Measurements from ENCODE around the gene AP5Z1. TPM values are rescaled to one million over a fixed set of nuclear protein-coding genes. Genes with fewer than 3 reads are reported as not detected.

Gene AP5Z1
- total RNA-seq, 1 donor from 2014 or later = 111 TPM

DNA sequence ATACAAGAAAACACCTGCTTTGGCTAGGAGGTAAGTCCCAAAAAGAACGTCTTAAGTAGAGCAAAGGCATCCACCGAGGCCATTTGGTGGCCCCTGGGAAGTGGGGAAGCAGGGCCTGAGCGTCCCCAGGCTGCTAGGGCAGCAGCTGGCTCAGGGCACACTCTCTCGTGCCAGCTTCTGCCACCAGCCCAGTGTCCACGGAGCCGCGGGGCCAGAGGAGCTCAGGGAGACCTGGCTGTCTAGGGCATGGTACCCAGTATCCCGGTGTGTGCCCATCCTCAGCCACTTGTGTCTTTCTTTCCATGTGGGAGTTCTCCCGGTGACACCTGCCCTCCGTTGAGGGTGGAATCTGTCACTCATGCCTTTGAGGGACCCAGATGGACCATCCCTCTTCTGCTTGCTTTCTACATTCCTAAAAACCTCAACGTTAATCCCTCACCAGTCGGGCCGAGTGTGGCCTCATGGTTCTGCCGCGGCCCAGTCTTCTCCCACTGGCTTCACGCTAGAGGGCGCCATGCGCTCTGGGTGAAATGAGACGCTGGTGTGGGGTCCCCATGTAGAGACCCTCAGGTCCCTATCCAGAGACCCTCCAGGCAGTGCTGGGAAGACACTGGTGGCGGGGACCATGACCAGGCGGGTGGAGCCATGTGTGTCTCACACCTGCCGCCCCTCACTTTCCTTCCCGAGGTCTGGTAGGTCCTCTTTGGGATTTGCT lies 9.5 kb upstream of the AP5Z1 start:
- Mint-ChIP-seq H3K27ac (no peak overlapping the region), H3K4me1 (no peaks in the 10 kb centered on the region), H3K9me3 (no peaks in the 10 kb centered on the region), H3K36me3 (ENCODE audit: low read depth) (peaks cover 48% of the 10 kb centered on the region), H3K4me3 (no peak overlapping the region), H3K27me3 (no peaks in the 10 kb centered on the region)
- intact Hi-C loops (cut with micrococcal nuclease) = no loop called here
- POLR2A ChIA-PET = interaction anchor here (1.3 kb wide), 1 partner anchor 9 kb away, joined by 7 read pairs; the partner anchor contains the start of gene AP5Z1
- CTCF ChIA-PET = no interaction called here
- ATAC-seq (ENCODE audit: low read depth) (no peak), DNase-seq (no peak)
- TF ChIP-seq, protein P1, sequence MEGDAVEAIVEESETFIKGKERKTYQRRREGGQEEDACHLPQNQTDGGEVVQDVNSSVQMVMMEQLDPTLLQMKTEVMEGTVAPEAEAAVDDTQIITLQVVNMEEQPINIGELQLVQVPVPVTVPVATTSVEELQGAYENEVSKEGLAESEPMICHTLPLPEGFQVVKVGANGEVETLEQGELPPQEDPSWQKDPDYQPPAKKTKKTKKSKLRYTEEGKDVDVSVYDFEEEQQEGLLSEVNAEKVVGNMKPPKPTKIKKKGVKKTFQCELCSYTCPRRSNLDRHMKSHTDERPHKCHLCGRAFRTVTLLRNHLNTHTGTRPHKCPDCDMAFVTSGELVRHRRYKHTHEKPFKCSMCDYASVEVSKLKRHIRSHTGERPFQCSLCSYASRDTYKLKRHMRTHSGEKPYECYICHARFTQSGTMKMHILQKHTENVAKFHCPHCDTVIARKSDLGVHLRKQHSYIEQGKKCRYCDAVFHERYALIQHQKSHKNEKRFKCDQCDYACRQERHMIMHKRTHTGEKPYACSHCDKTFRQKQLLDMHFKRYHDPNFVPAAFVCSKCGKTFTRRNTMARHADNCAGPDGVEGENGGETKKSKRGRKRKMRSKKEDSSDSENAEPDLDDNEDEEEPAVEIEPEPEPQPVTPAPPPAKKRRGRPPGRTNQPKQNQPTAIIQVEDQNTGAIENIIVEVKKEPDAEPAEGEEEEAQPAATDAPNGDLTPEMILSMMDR (IDR thresholded peaks at IDR 0.05) = no peak

DNA sequence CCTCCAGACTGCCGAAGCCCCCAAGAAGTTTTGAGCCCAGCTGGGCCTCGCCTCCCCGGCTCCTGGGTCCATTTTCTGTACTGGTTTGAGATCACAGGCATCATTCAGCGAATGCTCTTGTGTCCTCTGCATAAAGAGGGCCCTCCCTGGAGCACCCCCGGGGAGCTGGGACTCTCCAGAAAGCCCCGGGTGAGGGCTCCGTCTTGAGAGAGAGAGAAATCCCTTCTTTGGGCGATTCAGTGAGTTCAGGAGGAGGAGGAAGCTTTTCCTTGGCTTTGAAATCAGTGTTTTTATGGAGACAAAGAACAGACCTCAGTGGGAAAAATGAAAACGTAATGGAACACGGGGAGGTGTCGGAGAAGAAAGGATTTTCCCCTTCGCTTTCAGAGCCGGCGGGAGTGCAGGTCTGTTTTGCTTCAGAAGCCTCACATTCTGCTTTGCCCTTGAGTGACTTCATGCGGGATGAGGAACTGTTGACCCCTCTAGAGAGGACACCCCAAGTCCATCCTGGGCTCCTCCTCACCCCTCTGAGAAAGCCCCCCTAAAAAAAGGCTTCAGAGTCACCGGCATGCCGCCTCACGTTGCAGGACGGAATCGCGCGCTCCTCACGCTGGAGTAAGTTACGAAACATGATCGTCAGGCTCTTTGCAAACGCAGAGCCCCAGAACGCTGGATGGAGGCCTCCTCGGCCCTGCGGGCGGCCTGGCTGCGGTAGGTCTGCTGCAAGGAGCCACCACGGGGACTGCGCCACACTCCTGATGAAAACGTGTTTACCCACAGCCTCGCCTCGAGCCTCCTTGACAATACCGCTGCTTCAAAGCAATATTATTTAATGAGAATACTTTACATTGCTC lies 8.5 kb upstream of the AP5Z1 start:
- POLR2A ChIA-PET = interaction anchor here (1.3 kb wide), 1 partner anchor 8 kb away, joined by 7 read pairs; the partner anchor contains the start of gene AP5Z1
- intact Hi-C loops (cut with micrococcal nuclease) = no loop called here
- H3K36me3 Mint-ChIP-seq (ENCODE audit: low read depth) = peaks cover 39% of the 10 kb centered on the region
- no peak overlapping the region for H3K27ac Mint-ChIP-seq
- H3K4me3 Mint-ChIP-seq = no peak overlapping the region
- CTCF ChIA-PET = interaction anchor here (1.4 kb wide), 1 partner anchor 15 kb away, joined by 3 read pairs; no protein-coding TSS in a partner anchor
- H3K27me3 Mint-ChIP-seq = no peaks in the 10 kb centered on the region
- no peaks in the 10 kb centered on the region for H3K4me1 Mint-ChIP-seq
- TF ChIP-seq, protein P1 (IDR thresholded peaks at IDR 0.05) = no peak
- H3K9me3 Mint-ChIP-seq = no peaks in the 10 kb centered on the region
- DNase-seq = no peak
- ATAC-seq (ENCODE audit: low read depth) = no peak

DNA sequence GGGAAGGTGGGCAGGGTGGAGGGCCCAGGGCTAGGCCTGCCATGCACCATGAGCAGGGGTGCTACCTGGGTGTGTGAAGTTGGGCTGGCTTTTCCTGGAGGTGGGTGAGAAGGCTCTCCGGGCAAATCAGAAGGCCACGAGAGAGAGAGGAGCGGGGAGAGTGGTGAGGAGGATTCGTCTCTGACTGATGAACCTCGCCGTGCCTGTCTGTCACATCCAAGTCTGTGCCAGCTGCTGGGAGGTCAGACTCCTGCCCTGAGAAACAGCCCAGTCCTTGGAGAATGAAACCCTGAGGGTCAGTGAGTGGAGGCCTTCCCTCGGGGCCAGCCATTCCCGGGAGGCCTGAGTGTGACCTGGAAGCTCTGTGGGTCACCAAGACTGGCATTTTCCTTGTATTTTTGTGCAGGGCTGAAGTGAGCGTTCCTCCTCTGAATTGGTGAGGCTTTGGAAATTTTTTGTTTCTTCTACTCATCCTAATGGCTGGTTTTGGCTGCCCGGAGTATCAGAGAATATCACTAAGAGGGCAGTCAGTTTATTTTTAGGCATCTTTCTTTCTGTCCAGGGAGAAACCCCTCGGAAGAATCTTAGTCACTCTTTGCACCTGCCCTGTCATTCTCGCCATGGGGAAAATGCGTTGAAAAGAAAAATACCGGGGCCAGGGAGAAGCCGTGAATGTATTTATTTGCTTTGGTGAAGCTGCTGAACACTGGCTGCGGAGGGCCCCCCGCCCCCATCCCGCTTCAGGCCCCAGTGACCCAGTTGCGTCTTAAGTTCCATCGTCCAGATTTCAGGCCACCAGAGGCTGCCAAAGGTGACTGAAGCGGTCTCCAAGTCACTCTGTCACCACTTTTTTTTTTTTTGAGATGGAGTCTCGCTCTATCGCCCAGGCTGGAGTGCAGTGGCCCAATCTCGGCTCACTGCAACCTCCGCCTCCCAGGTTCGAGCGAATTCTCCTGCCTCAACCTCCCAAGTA lies 6.5 kb upstream of the AP5Z1 start:
- POLR2A ChIA-PET = interaction anchor here (0.6 kb wide), 1 partner anchor 152 kb away, joined by 3 read pairs; no protein-coding TSS in a partner anchor
- Mint-ChIP-seq H3K27me3 (no peaks in the 10 kb centered on the region), H3K4me3 (no peak overlapping the region)

DNA sequence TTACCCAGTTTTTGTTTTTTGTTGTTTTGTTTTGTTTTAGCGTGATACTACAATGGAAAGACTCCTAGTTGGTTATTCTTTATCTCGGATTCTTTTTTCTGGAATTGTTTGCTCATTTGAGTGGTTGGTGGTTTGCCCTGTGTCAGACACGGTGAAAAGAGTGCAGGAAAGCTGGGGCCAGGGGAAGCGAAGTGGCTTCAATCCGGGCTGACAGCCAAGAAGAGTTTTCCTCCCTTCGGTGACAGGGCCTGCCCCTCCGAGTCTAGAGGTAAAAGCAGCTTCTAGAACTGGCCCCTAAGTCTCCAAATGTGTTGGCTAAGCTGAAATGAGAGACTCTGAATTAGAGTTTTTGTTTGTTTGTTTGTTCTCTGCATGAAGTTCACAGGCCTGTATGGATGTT lies 5.7 kb upstream of the AP5Z1 start:
- ChIA-PET CTCF (no interaction called here), POLR2A (interaction anchor here (0.6 kb wide), 1 partner anchor 153 kb away, joined by 3 read pairs; no protein-coding TSS in a partner anchor)
- TF ChIP-seq, protein P1 (IDR thresholded peaks at IDR 0.05) = no peak
- DNase-seq = no peak
- H3K9me3 Mint-ChIP-seq = no peaks in the 10 kb centered on the region
- H3K4me3 Mint-ChIP-seq = no peak overlapping the region
- no peaks in the 10 kb centered on the region for H3K27me3 Mint-ChIP-seq
- peaks cover 16% of the 10 kb centered on the region for H3K36me3 Mint-ChIP-seq (ENCODE audit: low read depth)
- peaks cover 11% of the 10 kb centered on the region for H3K4me1 Mint-ChIP-seq
- intact Hi-C loops (cut with micrococcal nuclease) = no loop called here
- no peak for ATAC-seq (ENCODE audit: low read depth)
- no peak overlapping the region for H3K27ac Mint-ChIP-seq

More for the DNA sequence above, 6.5 kb upstream of the AP5Z1 start:
- CTCF ChIA-PET = no interaction called here
- ATAC-seq (ENCODE audit: low read depth) = no peak
- no peak for DNase-seq
- no peak overlapping the region for H3K27ac Mint-ChIP-seq
- peaks cover 24% of the 10 kb centered on the region for H3K36me3 Mint-ChIP-seq (ENCODE audit: low read depth)
- TF ChIP-seq, protein P1 (IDR thresholded peaks at IDR 0.05) = no peak
- no peaks in the 10 kb centered on the region for H3K9me3 Mint-ChIP-seq
- intact Hi-C loops (cut with micrococcal nuclease) = no loop called here
- H3K4me1 Mint-ChIP-seq = peaks cover 2% of the 10 kb centered on the region

Measured in activated B cell treated with CpG ODN at 0.5 μM for 24 hours (primary cell).